ACC112 (cell line): Measurements from ENCODE around the gene EFCAB7.
A peak's percentile ranks its signal among the peaks of the same experiment; 100 is the strongest.
"Not testable (repeated sequence)": the region's sequence is repeated elsewhere in the genome, so short reads cannot be mapped to it uniquely, and the experiment has no call there.

Experiments used
- H2AFZ ChIP-seq: fragments of 200-600 bp; sonication (generic); one replicate; pipeline ENCODE4 v1.6.0; 2017; ENCODE audit warnings: antibody characterized with exemption, low read length; ENCODE audit not compliant: unreplicated experiment
- H3K27ac ChIP-seq: fragments of 200-600 bp; sonication (generic); 2 replicates; pipeline ENCODE4 v1.5.1; 2014; ENCODE audit warnings: low read depth, mild to moderate bottlenecking, antibody characterized with exemption, low read length, moderate library complexity
- H3K27me3 ChIP-seq: fragments of 200-600 bp; sonication (generic); 2 replicates; pipeline ENCODE4 v1.6.1; 2014; ENCODE audit warnings: mild to moderate bottlenecking, antibody characterized with exemption, low read length, moderate library complexity, mixed read lengths; ENCODE audit not compliant: insufficient read depth
- H3K36me3 ChIP-seq: fragments of 200-600 bp; sonication (generic); 2 replicates; pipeline ENCODE4 v1.6.1; 2016; ENCODE audit warnings: mild to moderate bottlenecking, antibody characterized with exemption, low read length, moderate library complexity, mixed read lengths; ENCODE audit not compliant: insufficient read depth
- H3K4me1 ChIP-seq: fragments of 200-600 bp; sonication (generic); one replicate; pipeline ENCODE4 v1.6.1; 2016; ENCODE audit warnings: low read length, mixed read lengths; ENCODE audit not compliant: insufficient read depth, unreplicated experiment, control insufficient read depth
- H3K4me3 ChIP-seq: fragments of 200-600 bp; sonication (generic); 2 replicates; pipeline ENCODE4 v1.5.1; 2014; ENCODE audit warnings: mild to moderate bottlenecking, low read depth, low read length
- H3K79me2 ChIP-seq: fragments of 200-600 bp; sonication (generic); one replicate; pipeline ENCODE4 v1.6.0; 2016; ENCODE audit warnings: low read length; ENCODE audit not compliant: control insufficient read depth, unreplicated experiment, insufficient read depth

EFCAB7 gene

GRCh38 chr1:63586326-63586725 lies 63.0 kb downstream of the EFCAB7 start:
- H2AFZ ChIP-seq, H3K4me3 ChIP-seq, H3K79me2 ChIP-seq, H3K36me3 ChIP-seq, H3K27ac ChIP-seq, H3K27me3 ChIP-seq: not testable (repeated sequence)
- H3K4me1 ChIP-seq, result peaks cover 14% of the 10 kb centered on the region

DNA sequence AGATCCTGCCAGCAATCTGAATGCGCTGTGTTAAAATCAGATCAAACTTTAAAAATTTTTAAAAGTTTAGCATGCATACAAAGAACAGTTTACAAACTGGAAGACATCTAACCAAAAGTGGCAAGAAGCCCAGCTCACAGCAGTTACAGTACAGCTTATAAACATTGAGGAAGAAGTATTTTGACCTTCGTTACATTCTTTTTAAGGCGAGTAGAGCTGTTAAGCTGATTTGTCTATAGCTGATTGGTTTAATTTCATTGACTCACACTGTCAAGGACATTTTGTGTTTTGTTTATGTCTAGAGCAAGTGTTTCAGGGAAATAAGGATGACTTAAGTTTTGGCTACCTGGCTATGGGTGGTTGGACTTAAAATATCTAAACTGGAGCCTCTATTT lies 66.8 kb downstream of the EFCAB7 start:
- Histone ChIP-seq H3K4me1 (peaks cover 22% of the 10 kb centered on the region), H3K4me3 (peak overlapping the region; percentile 70), H3K27ac (peak overlapping the region; percentile 69), H3K36me3 (no peaks in the 10 kb centered on the region; the same call in 1 of the 2 replicates), H3K79me2 (peaks cover 19% of the 10 kb centered on the region), H3K27me3 (no peaks in the 10 kb centered on the region), H2AFZ (peak overlapping the region; percentile 72)

DNA sequence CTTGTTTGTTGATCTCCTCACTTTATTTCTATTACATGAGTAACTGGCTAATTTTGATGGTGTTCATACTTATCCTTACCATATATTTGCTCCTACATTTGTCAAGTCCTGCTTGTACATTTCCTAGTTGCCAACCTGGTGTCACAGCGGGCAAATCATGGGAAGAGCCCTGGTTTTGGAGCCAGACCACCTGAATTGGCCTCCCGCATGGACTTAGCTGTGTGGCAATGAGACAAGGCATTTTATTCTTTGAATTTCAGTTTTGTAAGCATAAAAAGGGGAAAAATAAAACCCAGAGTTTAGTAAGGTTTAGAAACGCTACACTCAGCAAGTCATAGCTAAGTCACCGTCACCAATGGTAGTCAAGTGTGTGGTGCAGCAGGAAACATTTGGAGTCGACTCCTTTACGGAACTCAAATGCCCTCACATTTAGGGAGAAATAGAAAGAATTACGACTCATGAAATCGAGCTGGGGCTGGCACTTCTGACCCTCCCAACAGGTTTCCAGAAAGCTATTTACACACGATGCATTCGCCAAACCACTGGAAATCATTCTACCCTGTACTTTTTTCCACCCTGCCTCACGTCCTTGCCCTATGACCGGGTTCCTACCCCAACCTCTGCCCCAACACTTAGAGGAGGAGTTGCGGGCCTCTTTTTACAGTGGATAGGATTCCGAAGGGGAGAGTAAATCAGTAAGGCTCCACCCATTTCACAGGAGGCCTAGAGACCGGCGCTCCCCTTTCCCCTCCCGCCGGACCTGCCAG lies 69.4 kb downstream of the EFCAB7 start:
- peak overlapping the region; percentile 98 for H3K4me3 ChIP-seq
- H3K27ac ChIP-seq, result peak overlapping the region; percentile 70
- peaks cover 5% of the 10 kb centered on the region; the same call in 1 of the 2 replicates for H3K36me3 ChIP-seq
- H3K79me2 ChIP-seq, result peaks cover 35% of the 10 kb centered on the region
- H3K4me1 ChIP-seq, result peaks cover 26% of the 10 kb centered on the region
- peak overlapping the region; percentile 37 for H2AFZ ChIP-seq
- no peaks in the 10 kb centered on the region for H3K27me3 ChIP-seq

DNA sequence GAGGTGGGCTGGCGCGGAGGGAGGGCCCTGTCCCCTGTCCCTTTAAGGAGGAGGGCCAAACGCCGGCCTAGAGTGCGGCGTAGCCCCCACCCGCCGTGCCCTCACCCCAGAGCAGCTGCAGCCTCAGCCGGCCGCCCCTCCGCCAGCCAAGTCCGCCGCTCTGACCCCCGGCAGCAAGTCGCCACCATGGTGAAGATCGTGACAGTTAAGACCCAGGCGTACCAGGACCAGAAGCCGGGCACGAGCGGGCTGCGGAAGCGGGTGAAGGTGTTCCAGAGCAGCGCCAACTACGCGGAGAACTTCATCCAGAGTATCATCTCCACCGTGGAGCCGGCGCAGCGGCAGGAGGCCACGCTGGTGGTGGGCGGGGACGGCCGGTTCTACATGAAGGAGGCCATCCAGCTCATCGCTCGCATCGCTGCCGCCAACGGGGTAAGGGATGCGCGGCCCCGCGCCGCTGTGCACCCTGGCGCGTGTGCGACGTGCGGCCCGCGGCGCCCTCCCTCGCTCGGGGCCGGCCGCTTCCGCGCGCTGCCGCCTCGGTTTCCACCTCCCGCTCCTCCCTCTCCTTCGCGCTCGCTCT lies 70.1 kb downstream of the EFCAB7 start, which contains the start of gene PGM1:
TSS of gene PGM1 (plus strand) at position 109 of the 583 bp plus-strand sequence. CDS start at position 187, 78 bp downstream.
- H3K79me2 ChIP-seq, result peaks cover 39% of the 10 kb centered on the region
- H3K27ac ChIP-seq, result peak within 1 kb of the TSS; percentile 70

DNA sequence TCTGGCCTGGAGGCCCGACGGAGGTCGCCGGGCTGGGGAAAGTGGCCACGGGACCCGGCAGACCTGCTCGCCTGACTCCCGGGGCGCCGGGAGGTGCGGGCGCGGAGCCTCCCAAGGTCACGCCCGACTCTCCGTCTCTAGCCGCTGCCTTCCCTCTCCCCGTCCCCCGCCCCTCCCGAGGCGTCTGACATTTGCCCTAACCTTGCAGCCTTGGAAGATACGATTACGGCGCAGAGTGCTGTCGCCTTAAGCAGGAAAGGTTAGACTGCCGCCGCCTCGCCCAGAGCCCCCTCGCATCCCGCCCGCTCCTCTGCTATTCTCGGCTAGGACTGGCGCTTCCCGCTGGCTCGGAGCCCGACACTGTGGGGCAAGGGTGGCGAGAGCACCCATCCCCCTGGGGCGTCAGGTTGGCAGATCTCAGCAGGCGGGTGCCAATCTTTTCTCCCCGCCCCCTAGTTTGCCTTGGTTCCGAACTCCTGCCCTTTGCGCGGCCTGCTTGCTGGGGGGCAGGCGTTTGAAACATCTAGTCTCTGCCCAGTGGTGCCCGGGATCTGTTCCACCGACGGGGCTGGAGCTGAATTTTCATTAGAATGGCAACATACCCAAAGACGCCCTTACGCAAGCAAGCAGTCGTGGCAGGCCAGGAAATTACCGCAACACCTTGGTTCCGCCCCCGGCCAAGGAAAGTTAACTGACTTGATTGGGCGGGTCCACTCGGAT lies 70.7 kb downstream of the EFCAB7 start:
- no peaks in the 10 kb centered on the region for H3K27me3 ChIP-seq
- peak overlapping the region; percentile 70 for H3K27ac ChIP-seq
- peaks cover 44% of the 10 kb centered on the region for H3K79me2 ChIP-seq
- peaks cover 5% of the 10 kb centered on the region; the same call in 1 of the 2 replicates for H3K36me3 ChIP-seq
- H2AFZ ChIP-seq, result peak overlapping the region; percentile 37
- peak overlapping the region; percentile 98 for H3K4me3 ChIP-seq
- H3K4me1 ChIP-seq, result peaks cover 26% of the 10 kb centered on the region

More for the DNA sequence above, 70.1 kb downstream of the EFCAB7 start, which contains the start of gene PGM1:
- Histone ChIP-seq H3K27me3 (no peaks in the 10 kb centered on the region), H3K4me3 (peak within 1 kb of the TSS; percentile 98), H3K36me3 (peaks cover 5% of the 10 kb centered on the region; the same call in 1 of the 2 replicates), H3K4me1 (peaks cover 26% of the 10 kb centered on the region), H2AFZ (peak within 1 kb of the TSS; percentile 37)

DNA sequence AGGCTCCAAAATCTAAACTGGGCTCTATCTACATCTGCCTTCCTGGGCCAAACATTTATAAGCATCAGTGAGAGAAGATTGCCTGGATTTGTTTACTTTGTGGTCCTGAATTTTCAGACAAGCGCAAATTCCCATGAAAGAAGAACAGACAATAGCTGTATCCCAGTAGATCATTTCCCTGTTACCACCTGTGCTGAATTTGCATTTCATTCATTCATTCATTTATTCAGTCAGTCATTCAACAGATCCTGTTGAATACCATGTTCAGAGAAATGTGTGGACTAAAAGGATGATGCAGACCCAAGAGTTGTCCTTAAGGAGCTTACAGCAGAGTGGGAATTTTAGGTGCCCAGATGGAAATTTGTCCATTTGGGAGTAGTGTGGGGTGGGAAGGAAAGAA lies 72.1 kb downstream of the EFCAB7 start:
- peaks cover 52% of the 10 kb centered on the region for H3K79me2 ChIP-seq
- H3K4me1 ChIP-seq, result peaks cover 19% of the 10 kb centered on the region
- no peak overlapping the region for H3K4me3 ChIP-seq
- H3K36me3 ChIP-seq, result peaks cover 5% of the 10 kb centered on the region; the same call in 1 of the 2 replicates
- no peak overlapping the region for H3K27ac ChIP-seq
- no peak overlapping the region for H2AFZ ChIP-seq
- no peaks in the 10 kb centered on the region for H3K27me3 ChIP-seq

DNA sequence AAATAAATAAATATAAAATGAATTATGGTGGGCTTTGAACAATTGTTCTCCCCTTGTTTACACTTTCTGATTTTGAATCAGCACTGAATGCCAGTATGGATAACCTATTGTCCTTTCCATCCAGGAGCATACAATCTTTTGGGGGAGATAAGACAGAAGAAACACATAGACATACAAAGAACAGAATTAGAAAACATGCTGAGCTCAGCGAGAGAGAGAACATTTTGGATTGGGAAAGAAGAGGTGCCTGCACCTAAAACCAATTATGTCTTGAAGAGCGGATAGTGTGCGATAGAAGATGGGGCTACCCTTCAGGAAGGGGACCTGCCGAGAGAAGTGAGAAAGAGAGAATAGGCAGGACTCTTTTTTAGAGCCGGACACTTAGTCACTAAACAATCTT lies 76.5 kb downstream of the EFCAB7 start:
- H2AFZ ChIP-seq, result no peak overlapping the region
- H3K79me2 ChIP-seq, result peaks cover 62% of the 10 kb centered on the region
- H3K27me3 ChIP-seq, result no peaks in the 10 kb centered on the region
- H3K36me3 ChIP-seq, result peaks cover 5% of the 10 kb centered on the region; the same call in 1 of the 2 replicates
- H3K27ac ChIP-seq, result no peak overlapping the region
- H3K4me3 ChIP-seq, result no peak overlapping the region
- peaks cover 7% of the 10 kb centered on the region for H3K4me1 ChIP-seq

DNA sequence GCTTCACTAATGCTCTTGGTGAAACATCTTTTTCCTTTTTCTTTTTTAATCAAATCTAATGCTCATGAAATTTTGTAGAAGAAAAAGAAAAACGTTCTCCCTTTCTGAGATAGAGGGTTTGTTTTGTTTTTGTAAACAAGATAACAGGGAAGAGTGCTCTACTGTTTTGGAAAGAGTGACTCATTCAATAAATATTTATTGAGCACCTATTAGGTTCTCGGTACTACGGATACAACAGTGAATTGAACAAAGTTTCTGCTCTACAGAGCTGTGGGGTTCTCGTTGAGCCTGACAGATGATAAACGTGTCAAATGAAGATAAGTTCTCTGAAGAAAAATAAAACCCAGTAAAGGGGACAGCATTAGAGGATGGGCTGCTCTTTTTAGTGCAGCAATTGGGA lies 76.9 kb downstream of the EFCAB7 start:
- Histone ChIP-seq H2AFZ (no peak overlapping the region), H3K27ac (no peak overlapping the region), H3K27me3 (no peaks in the 10 kb centered on the region), H3K4me1 (peaks cover 6% of the 10 kb centered on the region), H3K36me3 (peaks cover 4% of the 10 kb centered on the region; the same call in 1 of the 2 replicates), H3K4me3 (no peak overlapping the region), H3K79me2 (peaks cover 58% of the 10 kb centered on the region)

- H3K36me3 ChIP-seq, result no peaks in the 10 kb centered on the region; the same call in 1 of the 2 replicates
- H3K79me2 ChIP-seq, result peaks cover 51% of the 10 kb centered on the region
- H2AFZ ChIP-seq, result no peak overlapping the region
- no peak overlapping the region for H3K4me3 ChIP-seq
- peaks cover 2% of the 10 kb centered on the region for H3K4me1 ChIP-seq
- no peaks in the 10 kb centered on the region for H3K27me3 ChIP-seq
- no peak overlapping the region for H3K27ac ChIP-seq
These were observed 77.7 kb downstream of the EFCAB7 start for GRCh38 chr1:63601061-63601460.

DNA sequence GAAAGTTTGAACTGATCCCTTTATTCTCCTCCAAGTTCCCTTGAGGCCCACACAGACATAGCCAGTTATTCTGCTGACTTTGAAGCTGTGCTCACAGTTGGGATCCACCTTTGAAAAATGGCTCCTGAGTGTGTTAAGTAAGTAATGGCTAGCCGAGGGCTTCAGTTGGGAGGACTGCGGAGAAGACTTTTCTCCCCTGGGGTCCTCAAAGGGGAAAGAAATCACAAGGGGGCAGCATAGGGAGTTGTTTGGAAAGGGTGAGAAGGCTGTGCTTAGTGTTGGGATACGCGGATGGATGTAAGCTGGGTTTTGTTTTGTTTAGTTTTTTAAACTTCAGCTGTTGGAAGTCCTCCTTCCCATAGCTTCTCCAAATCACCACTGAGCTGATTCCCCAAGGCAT lies 78.1 kb downstream of the EFCAB7 start:
- Histone ChIP-seq H3K4me1 (peaks cover 2% of the 10 kb centered on the region), H3K4me3 (no peak overlapping the region), H3K27ac (no peak overlapping the region), H3K36me3 (no peaks in the 10 kb centered on the region; the same call in 1 of the 2 replicates), H3K79me2 (peaks cover 51% of the 10 kb centered on the region), H2AFZ (no peak overlapping the region), H3K27me3 (no peaks in the 10 kb centered on the region)
